Suprapubic skin (tissue), 4 donors: ENCODE data around the gene ACSS3. TPM values are rescaled to one million over a fixed set of nuclear protein-coding genes. Genes with fewer than 3 reads are reported as not detected.
"Not testable (repeated sequence)": the region's sequence is repeated elsewhere in the genome, so short reads cannot be mapped to it uniquely, and the experiment has no call there.

Experiments used
- DNase-seq, 2 donors: peaks; one replicate each; pipeline ENCODE4 v3.0.0-alpha.2; 2019; ENCODE audit warnings: low spot score in 2 of 2
- H3K27ac ChIP-seq: fragments of 200-600 bp; sonication (generic); one replicate; pipeline ENCODE4 v1.5.1; 2019
- H3K27me3 ChIP-seq: fragments of 200-600 bp; sonication (generic); one replicate; pipeline ENCODE4 v1.5.1; 2019
- H3K36me3 ChIP-seq: fragments of 200-600 bp; sonication (generic); one replicate; pipeline ENCODE4 v1.5.1; 2019
- H3K4me1 ChIP-seq: fragments of 200-600 bp; sonication (generic); one replicate; pipeline ENCODE4 v1.5.1; 2019
- H3K4me3 ChIP-seq: fragments of 200-600 bp; sonication (generic); one replicate; pipeline ENCODE4 v1.5.1; 2019; ENCODE audit warnings: mild to moderate bottlenecking
- H3K9me3 ChIP-seq: fragments of 200-600 bp; sonication (generic); one replicate; pipeline ENCODE4 v1.5.1; 2019
- EP300 ChIP-seq: sonication (generic); formaldehyde crosslinking; IDR thresholded peaks from one replicate; pipeline ENCODE4 v1.6.1; 2017; ENCODE audit warnings: antibody characterized with exemption
- POLR2A ChIP-seq, 2 donors: fragments of 450-650 bp; IDR thresholded peaks; one replicate each; pipeline ENCODE4 v1.6.1; 2017; ENCODE audit warnings: antibody characterized with exemption in 2 of 2, mild to moderate bottlenecking in 2 of 2, moderate library complexity in 2 of 2
- POLR2AphosphoS5 ChIP-seq, 3 donors: sonication (generic); formaldehyde crosslinking; IDR thresholded peaks; one replicate each; pipeline ENCODE4 v1.6.1; 2017; ENCODE audit warnings: antibody characterized with exemption in 3 of 3
- WGBS: methylation state at CpG from one replicate; pipeline ENCODE4 v1.1.5; 2018; 5-methylcytosine and 5-hydroxymethylcytosine counted together
- total RNA-seq, 4 donors: library from RNA; depleted of rRNA; stranded (reverse); fragments of >200 nt; gene quantifications; one replicate each; pipeline ENCODE4 v1.1.0, GENCODE V29; 2016
- TF ChIP-seq, protein P1 (sequence below), 2 donors: fragments of 200-600 bp in 1 of 2; fragments of 450-650 bp in 1 of 2; sonication (generic) in 1 of 2; IDR thresholded peaks; one replicate each; pipeline ENCODE4 v1.5.1; 2016 to 2019; ENCODE audit warnings: antibody characterized with exemption in 2 of 2, mild to moderate bottlenecking in 1 of 2, moderate library complexity in 1 of 2

ACSS3 gene
- total RNA-seq, 4 donors from 2014 or later: 4.0 to 10.4 (median 6.2) TPM

DNA sequence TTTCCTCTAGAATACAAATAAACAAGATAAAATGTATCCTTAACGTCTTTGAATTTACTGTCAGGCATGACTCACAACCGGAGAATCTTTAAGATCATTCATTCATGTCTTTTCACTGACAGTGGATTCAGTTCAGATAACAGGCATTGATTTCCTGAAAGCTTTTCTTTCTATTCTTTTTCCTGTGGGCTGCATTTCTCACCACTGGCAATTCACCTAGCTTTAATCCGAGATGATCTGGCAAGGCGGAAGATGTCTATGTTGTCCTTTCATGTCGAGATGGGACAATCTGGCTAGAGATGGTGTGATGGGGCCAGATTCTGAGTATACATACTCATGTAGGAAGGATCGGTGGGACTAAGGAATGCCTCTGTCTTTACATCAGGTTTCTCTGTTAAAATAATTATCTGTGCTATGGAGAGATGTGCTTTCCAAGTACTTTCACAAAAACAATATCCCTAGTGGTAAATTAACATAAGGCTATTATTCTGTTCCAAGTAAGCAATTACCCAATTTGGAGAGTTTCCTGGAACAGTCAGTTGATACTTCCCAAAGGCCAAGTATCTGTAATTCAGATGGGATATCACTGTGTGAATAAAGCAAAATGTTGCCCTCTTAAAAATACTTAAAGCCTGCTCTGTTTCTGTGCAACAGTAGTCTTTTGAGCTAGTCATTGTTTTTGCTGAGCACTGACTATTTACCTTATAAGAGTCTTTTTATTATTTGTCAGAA lies 17.8 kb downstream of the ACSS3 start:
- no peak overlapping the region for H3K27ac ChIP-seq

DNA sequence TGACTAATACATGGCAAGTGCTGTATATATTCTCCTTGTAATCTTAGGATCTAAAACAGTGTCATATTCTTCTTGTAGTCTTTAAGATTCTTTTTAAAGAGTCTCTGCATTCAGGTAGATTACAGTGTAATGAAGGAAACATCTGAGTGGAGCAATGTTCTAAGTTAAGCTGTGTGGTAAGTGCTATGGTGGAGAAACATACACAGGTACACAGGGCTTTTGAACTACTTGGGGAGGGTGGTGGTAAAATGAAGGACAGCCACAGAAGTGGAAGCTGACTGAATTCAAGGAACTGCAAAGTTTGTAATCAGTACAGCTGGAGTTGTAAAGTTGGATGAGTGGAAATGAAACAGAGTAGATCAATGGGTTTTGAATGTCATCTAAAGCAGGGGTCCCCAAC lies 27.8 kb downstream of the ACSS3 start:
- no peak overlapping the region for H3K4me3 ChIP-seq
- TF ChIP-seq POLR2AphosphoS5 (IDR thresholded peaks at IDR 0.05) (no peak), POLR2A (IDR thresholded peaks at IDR 0.05) (no peak), EP300 (no peak)
- TF ChIP-seq, protein P1, sequence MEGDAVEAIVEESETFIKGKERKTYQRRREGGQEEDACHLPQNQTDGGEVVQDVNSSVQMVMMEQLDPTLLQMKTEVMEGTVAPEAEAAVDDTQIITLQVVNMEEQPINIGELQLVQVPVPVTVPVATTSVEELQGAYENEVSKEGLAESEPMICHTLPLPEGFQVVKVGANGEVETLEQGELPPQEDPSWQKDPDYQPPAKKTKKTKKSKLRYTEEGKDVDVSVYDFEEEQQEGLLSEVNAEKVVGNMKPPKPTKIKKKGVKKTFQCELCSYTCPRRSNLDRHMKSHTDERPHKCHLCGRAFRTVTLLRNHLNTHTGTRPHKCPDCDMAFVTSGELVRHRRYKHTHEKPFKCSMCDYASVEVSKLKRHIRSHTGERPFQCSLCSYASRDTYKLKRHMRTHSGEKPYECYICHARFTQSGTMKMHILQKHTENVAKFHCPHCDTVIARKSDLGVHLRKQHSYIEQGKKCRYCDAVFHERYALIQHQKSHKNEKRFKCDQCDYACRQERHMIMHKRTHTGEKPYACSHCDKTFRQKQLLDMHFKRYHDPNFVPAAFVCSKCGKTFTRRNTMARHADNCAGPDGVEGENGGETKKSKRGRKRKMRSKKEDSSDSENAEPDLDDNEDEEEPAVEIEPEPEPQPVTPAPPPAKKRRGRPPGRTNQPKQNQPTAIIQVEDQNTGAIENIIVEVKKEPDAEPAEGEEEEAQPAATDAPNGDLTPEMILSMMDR (IDR thresholded peaks at IDR 0.05): no peak
- no peaks in the 10 kb centered on the region for H3K9me3 ChIP-seq
- no peaks in the 10 kb centered on the region for H3K27me3 ChIP-seq
- H3K36me3 ChIP-seq: no peaks in the 10 kb centered on the region
- DNase-seq: no peak
- no peak overlapping the region for H3K27ac ChIP-seq
- H3K4me1 ChIP-seq: no peaks in the 10 kb centered on the region

More for the DNA sequence above, 17.8 kb downstream of the ACSS3 start:
- no peak for TF ChIP-seq POLR2A (IDR thresholded peaks at IDR 0.05)
- TF ChIP-seq, protein P1 (IDR thresholded peaks at IDR 0.05): no peak
- TF ChIP-seq EP300: no peak
- TF ChIP-seq POLR2AphosphoS5 (IDR thresholded peaks at IDR 0.05): no peak
- Histone ChIP-seq H3K9me3 (no peaks in the 10 kb centered on the region), H3K4me1 (no peaks in the 10 kb centered on the region), H3K36me3 (no peaks in the 10 kb centered on the region), H3K4me3 (no peak overlapping the region), H3K27me3 (no peaks in the 10 kb centered on the region)
- DNase-seq: no peak
- 43% methylated on average over 6 of the region's 6 CpGs for WGBS

DNA sequence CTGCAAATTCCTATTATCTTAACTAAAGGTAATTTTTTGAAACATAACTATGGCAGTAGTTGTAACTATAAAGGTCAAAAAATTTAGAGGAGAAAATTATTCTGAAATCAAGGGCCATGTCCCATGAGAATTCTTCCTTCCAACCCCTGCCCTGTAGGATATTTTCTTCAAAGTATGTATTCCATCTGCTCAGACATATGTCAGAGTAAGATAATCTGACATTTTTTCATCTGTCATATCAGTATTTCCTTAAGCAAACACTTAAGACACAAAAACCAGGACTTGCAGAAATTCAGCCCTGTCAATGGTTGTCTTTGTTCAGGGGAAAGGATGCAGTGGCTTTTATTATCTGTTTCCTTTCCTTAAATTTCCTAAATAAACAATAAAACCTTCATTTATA lies 36.3 kb downstream of the ACSS3 start:
- Histone ChIP-seq H3K9me3 (no peaks in the 10 kb centered on the region), H3K27ac (no peak overlapping the region), H3K4me1 (no peaks in the 10 kb centered on the region), H3K4me3 (no peak overlapping the region), H3K36me3 (no peaks in the 10 kb centered on the region), H3K27me3 (no peaks in the 10 kb centered on the region)
- TF ChIP-seq EP300: no peak
- no peak for TF ChIP-seq POLR2AphosphoS5 (IDR thresholded peaks at IDR 0.05)
- TF ChIP-seq, protein P1 (IDR thresholded peaks at IDR 0.05): no peak
- no peak for TF ChIP-seq POLR2A (IDR thresholded peaks at IDR 0.05)
- no peak for DNase-seq

DNA sequence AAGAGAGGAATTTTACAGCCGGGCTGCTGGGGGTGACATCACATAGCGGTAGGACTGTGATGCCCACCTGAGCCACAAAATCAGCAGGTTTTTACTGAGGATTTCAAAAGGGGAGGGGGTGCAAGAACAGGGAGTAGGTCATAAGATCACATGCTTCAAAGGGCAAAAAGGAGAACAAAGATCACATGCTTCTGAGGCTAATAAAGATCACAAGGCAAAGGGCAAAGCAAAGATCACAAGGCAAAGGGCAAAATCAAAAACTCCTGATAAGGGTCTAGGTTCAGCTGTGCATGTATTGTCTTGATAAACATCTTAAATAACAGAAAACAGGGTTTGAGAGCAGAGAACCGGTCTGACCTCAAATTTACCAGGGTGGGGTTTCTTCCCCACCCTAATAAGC lies 41.2 kb downstream of the ACSS3 start:
- not testable (repeated sequence) for H3K9me3 ChIP-seq, H3K4me3 ChIP-seq, DNase-seq, H3K36me3 ChIP-seq, H3K27ac ChIP-seq, H3K27me3 ChIP-seq, H3K4me1 ChIP-seq
- whole genome bisulfite sequencing: 64% methylated on average over 3 of the region's 3 CpGs

DNA sequence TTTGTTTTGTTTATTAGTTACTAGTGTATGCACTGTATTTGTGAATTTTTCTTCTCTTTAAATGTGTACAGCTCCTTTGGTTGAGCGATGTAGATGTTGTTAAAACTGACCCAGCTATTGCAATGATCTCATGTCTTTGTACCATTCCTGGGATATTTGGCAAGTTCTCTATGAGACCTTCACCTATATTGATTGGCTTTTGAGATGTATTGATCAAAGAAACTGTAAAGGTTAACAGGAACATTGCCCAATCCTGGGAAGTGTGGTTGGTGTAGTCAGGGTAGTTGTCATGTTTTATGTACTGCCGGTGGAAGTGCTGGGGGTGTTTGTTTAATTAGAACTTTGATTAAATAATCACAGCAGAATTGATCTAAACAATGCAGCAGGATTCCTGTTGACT lies 43.1 kb downstream of the ACSS3 start:
- TF ChIP-seq, protein P1 (IDR thresholded peaks at IDR 0.05): no peak
- no peak for TF ChIP-seq POLR2A (IDR thresholded peaks at IDR 0.05)
- 78% methylated on average over 2 of the region's 2 CpGs for WGBS
- H3K9me3 ChIP-seq: no peaks in the 10 kb centered on the region
- no peaks in the 10 kb centered on the region for H3K27me3 ChIP-seq
- H3K4me3 ChIP-seq: no peak overlapping the region
- no peaks in the 10 kb centered on the region for H3K36me3 ChIP-seq
- H3K4me1 ChIP-seq: no peaks in the 10 kb centered on the region
- no peak for DNase-seq
- no peak overlapping the region for H3K27ac ChIP-seq

DNA sequence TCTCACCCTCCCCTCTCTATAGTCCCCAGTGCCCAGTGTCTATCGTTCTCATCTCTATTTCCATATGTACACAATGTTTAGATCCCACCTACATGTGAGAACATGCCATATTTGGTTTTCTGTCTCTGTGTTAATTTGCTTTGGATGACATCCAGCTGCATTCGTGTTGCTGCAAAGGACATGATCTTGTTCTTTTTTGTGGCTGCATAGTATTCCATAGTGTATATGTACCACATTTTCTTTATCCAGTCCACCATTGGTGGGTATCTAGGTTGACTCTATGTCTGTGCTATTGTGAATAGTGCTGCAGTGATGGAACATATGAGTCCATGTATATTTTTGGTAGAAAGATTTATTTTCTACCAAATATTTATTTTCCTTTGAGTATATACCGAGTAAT lies 45.7 kb downstream of the ACSS3 start:
- no peaks in the 10 kb centered on the region for H3K4me1 ChIP-seq
- H3K27me3 ChIP-seq: no peaks in the 10 kb centered on the region
- 92% methylated on average over 3 of the region's 3 CpGs for WGBS
- H3K27ac ChIP-seq: no peak overlapping the region
- no peaks in the 10 kb centered on the region for H3K9me3 ChIP-seq
- TF ChIP-seq POLR2AphosphoS5 (IDR thresholded peaks at IDR 0.05) (no peak), POLR2A (IDR thresholded peaks at IDR 0.05) (no peak), EP300 (no peak)
- TF ChIP-seq, protein P1 (IDR thresholded peaks at IDR 0.05): no peak
- H3K36me3 ChIP-seq: no peaks in the 10 kb centered on the region
- H3K4me3 ChIP-seq: no peak overlapping the region
- DNase-seq: no peak
